ENCODE results near the gene ADCY7.

Gene ADCY7

GRCh38 chr16:50279504-50279865 lies 13.1 kb downstream of the ADCY7 start:
- in situ Hi-C loops (cut with HindIII; ENCODE audit: low sequenced_read_pairs) = no loop called here

- in situ Hi-C loops (cut with HindIII; ENCODE audit: low sequenced_read_pairs) = no loop called here
Observed at GRCh38 chr16:50280932-50281331, 14.6 kb downstream of the ADCY7 start.

DNA sequence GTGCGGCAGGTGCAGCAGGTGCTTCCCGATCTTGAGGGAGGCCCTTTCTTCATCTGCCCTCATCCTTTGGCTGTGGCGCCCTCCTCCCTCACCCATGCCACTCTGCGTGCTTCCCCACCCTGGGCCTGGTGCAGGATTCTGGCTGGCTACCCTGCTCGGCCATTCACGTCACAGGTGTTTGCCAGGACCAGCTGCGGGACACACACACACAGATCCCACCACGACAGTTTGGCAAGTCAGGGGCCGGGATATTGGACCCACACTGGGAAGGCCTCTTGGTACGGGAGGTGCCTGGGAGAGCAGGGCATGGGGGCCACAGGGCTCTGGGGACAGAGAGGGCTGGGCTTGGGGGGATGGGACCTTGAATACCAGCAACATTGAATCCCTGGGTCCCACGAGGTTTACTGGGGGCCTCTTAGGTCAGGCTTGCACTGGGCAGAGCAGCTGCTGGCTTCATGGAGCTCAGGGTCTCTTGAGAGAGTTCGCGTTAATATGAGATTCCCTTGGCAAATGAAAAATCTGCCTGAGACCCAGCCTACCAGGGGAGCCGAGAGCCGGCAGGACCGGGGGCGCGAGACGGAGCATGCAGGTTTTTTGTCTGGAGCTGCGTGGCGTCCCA lies 15.1 kb downstream of the ADCY7 start:
- in situ Hi-C loops (cut with HindIII; ENCODE audit: low sequenced_read_pairs) = no loop called here

GRCh38 chr16:50282010-50282538 lies 15.7 kb downstream of the ADCY7 start:
- in situ Hi-C loops (cut with HindIII; ENCODE audit: low sequenced_read_pairs) = no loop called here

- in situ Hi-C loops (cut with HindIII; ENCODE audit: low sequenced_read_pairs) = no loop called here
Observed at GRCh38 chr16:50282955-50283631, 16.7 kb downstream of the ADCY7 start.

DNA sequence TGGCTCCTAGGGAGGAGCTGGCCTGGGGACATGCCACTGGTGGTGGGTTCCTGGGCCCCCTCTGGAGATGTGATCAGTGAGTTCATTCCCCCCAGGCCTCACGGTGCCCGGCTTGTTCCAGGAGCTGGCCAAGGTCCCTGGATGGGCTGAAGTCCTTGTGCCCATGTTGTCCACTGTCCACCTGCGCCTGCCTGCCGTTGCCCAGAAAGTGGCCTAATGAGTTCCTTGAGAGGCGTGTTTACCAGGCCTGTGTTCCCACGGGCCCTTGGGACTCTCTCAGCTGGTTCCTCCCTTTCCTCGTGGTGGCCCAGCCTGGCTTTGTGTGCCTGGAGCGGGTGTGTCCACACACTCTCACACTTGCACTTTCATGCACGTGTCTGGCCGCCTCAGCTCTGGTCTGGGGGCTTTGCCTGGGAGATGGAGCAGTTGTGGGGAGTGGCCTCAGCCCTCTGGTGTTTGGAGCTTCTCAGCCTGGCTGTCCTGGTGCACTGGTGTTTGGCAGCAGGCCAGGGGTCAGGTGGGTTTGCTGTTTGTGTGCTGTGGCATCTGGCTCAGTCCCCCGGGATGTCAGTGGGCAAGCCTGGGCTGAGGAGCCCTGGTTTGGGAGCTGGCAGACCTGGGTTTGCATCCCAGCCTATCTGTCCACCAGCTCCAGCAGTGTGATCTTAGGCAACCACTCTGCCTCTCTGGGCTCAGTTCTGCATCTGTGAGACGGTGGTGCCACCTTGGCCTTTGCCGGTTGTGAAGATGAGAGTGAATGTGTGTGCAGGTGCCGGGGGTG lies 18.0 kb downstream of the ADCY7 start:
- in situ Hi-C loops (cut with HindIII; ENCODE audit: low sequenced_read_pairs) = no loop called here

- in situ Hi-C loops (cut with HindIII; ENCODE audit: low sequenced_read_pairs) = no loop called here
Observed at GRCh38 chr16:50285406-50286003, 19.2 kb downstream of the ADCY7 start.

GRCh38 chr16:50286681-50287080 lies 20.3 kb downstream of the ADCY7 start:
- in situ Hi-C loops (cut with HindIII; ENCODE audit: low sequenced_read_pairs) = no loop called here

- in situ Hi-C loops (cut with HindIII; ENCODE audit: low sequenced_read_pairs) = no loop called here
Observed at GRCh38 chr16:50288026-50288425, 21.7 kb downstream of the ADCY7 start.

DNA sequence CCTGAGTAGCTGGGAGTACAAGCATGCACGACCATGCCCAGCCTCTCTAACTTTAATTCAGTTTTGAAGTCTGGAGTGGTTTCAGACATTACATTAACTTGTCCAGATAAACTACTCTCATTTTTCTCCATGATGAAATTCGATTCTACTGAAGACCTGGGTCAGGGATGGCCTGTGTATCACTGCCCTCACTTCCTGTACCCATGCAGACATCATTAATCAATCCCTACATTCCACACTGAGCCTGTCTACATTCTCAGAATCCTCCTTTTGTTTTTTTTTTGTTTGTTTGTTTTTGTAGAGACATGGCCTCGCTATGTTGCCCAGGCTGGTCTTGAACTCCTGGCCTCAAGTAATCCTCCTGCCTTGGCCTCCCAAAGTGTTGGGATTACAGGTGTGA lies 22.6 kb downstream of the ADCY7 start:
- in situ Hi-C loops (cut with HindIII; ENCODE audit: low sequenced_read_pairs) = no loop called here

GRCh38 chr16:50289950-50290764 lies 23.8 kb downstream of the ADCY7 start:
- in situ Hi-C loops (cut with HindIII; ENCODE audit: low sequenced_read_pairs) = no loop called here

DNA sequence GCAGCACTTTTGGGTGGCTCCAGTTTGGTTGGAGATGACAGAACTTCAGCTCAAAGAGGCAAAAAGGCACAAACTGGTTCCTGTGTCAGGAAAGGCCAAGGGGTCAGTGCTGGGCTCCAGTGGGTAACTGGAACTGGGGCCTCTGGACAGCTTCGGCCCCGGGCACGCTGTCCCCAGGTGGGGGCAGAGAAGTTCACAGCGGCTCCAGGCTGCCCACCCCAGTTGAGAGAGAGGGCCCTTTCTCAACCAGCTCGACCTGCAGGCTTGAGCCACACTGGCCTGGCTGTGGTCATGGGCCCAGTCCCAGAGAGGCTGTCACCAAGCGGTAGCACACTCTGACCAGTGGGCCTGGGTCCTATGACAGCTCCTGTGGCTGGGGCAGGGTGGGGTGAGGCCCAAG lies 24.5 kb downstream of the ADCY7 start:
- in situ Hi-C loops (cut with HindIII; ENCODE audit: low sequenced_read_pairs) = no loop called here

GRCh38 chr16:50291719-50292565 lies 25.6 kb downstream of the ADCY7 start:
- in situ Hi-C loops (cut with HindIII; ENCODE audit: low sequenced_read_pairs) = no loop called here

GRCh38 chr16:50292566-50292948 lies 26.2 kb downstream of the ADCY7 start:
- in situ Hi-C loops (cut with HindIII; ENCODE audit: low sequenced_read_pairs) = no loop called here

DNA sequence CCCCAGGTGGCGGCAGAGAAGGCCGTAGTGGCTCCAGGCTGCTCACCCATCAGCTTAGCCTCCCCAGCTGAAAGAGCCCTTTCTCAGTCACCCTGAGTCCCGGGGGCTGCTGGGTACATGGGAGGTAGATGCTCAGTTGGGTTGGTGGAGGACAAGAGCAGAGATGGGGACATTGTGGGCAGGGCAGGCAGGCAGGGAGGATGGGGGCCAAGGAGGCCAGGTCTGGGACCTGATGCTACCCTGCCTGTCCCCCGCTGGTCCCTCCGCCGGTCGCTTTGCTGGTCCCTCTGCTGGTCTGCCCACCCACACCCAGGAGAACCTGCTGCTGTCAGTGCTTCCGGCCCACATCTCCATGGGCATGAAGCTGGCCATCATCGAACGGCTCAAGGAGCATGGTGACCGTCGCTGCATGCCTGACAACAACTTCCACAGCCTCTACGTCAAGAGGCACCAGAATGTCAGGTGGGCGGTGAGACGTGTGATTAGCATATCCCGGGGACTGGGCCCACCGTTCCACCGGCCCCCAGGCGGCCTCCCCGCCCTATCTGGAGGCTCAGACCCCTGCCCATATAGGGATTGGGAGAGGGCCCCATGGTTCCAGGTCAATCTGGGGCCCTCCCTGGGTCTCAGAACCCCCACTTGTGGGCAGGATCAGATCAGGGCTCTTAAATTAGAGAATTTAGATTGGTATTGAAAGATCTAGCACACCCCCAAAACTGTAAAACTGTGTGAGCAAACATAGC lies 26.9 kb downstream of the ADCY7 start:
- in situ Hi-C loops (cut with HindIII; ENCODE audit: low sequenced_read_pairs) = no loop called here

DNA sequence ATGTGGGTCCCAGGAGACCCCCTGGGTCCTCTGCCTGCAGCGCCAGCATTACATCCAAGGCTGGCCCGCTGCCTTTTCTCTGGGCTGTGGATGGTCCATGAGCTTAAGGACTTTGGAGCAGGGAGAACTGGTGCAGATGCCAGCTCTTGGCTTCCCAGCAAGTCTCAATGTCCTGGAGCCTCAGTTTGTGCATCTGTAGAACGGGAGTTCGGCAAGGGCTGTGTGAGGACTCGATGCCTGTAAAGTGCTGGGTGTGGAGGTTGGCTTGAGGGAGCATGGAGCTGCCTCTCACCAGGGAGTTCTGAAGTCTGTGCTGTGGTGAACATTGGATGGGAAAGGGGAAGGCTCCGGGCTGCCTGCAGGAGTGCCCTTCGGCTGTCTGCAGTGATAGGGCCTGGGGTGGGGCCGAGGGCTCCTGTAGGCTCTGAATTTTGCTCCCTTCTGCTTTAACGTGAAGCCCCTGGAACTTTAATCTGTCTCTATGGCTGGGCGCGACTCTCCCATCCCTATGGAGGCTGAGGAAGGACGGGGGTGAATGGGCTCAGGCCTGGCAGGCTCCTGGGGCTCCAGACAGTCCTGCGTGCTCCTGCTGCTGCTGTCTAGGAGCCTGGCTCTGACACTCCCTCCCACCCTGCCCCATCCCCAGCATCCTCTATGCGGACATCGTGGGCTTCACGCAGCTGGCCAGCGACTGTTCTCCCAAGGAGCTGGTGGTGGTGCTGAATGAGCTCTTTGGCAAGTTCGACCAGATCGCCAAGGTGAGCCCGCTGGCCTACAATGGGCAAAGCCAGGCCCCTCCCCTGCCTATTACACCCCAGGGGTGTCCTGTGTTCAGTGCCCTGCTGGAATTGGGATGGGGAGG lies 27.9 kb downstream of the ADCY7 start:
- in situ Hi-C loops (cut with HindIII; ENCODE audit: low sequenced_read_pairs) = no loop called here

DNA sequence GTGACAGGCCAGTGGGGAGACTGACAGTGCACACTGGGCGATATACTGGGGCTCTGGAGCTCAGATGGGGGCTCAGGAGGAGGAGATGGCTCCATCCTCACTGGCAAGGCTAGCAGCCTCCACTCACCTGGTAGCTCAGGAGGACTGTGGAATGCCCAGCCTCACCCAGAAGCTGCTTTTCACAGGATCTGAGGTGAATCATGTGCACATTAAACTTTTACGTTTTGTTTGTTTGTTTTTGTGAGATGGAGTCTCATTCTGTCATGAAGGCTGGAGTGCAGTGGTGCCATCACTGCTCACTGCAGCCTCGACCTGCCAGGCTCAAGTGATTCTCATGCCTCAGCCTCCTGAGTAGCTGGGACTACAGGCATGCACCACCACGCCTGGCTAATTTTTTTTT lies 28.6 kb downstream of the ADCY7 start:
- in situ Hi-C loops (cut with HindIII; ENCODE audit: low sequenced_read_pairs) = no loop called here

DNA sequence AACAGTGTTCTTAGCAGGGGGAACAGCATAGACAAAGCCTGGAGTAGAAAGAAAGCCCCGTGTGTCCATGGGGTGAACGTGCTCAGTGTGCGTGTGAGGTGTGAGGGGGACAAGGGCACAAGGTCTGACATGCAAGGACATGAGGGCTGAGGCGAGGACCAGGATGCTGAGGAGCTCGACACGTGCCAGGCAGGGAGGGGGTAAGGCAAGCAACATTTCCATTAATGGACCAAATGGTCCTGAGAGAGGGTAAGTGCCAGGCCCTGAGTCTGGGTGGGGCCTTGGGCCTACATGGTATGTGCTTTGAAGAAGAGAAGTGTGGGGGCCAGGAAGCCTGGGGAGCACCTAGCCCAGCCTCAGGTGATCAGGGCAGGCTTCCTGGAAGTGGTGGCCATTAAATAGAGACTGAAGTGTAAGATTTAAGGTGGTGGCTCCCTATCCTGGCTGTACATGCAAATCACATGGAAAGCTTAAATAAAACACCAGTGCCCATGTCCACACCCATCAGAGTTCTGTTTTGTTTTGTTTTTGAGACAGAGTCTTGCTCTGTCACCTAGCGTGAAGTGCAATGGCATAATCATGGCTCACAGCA lies 29.3 kb downstream of the ADCY7 start:
- in situ Hi-C loops (cut with HindIII; ENCODE audit: low sequenced_read_pairs) = no loop called here
